ENCODE data around the gene ZNF33A.
"Not testable (repeated sequence)": the region's sequence is repeated elsewhere in the genome, so short reads cannot be mapped to it uniquely, and the experiment has no call there.

Gene ZNF33A

GRCh38 chr10:38047666-38048065, 37.2 kb downstream of the ZNF33A start:
- no peak for DNase-seq

- no peak for DNase-seq
Measured at GRCh38 chr10:38050212-38050611, 39.7 kb downstream of the ZNF33A start.

- no peak for DNase-seq
Measured at GRCh38 chr10:38054361-38054797, 43.9 kb downstream of the ZNF33A start.

DNA sequence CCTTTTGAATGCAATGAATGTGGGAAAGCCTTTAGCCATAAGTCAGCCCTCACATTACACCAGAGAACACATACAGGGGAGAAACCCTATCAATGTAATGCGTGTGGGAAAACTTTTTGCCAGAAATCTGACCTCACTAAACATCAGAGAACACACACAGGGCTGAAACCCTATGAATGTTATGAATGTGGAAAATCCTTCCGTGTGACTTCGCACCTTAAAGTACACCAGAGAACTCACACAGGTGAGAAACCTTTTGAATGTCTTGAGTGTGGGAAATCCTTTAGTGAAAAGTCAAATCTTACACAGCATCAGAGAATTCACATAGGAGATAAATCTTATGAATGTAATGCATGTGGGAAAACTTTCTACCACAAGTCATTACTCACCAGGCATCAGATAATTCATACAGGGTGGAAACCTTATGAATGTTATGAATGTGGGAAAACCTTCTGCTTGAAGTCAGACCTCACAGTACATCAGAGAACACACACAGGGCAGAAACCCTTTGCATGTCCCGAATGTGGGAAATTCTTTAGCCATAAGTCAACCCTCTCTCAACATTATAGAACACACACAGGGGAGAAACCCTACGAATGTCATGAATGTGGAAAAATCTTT, 44.9 kb downstream of the ZNF33A start:
- not testable (repeated sequence) for DNase-seq

DNA sequence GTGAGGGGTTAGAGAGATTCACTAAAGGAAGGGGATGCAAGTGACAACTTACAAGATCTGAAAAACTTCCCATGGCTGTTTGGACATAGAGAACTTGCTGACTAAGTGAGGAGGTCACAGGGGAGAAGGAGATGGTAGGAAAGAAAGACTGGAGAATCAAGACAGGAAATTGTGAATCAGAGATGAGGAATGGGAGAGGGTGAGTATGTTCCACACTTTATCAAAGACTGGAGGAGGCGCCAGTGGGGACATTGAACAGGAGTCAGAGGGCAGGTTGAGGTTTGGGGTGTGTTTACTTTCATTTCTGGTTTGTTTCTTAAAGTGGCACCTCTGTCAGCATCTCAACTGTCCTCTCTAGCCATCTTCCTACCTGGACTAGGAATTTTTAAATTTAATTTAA, 59.2 kb downstream of the ZNF33A start:
- DNase-seq: peak; percentile 23

GRCh38 chr10:38070501-38070900, 60.0 kb downstream of the ZNF33A start:
- DNase-seq: no peak

GRCh38 chr10:38072552-38072951, 62.1 kb downstream of the ZNF33A start:
- no peak for DNase-seq

DNA sequence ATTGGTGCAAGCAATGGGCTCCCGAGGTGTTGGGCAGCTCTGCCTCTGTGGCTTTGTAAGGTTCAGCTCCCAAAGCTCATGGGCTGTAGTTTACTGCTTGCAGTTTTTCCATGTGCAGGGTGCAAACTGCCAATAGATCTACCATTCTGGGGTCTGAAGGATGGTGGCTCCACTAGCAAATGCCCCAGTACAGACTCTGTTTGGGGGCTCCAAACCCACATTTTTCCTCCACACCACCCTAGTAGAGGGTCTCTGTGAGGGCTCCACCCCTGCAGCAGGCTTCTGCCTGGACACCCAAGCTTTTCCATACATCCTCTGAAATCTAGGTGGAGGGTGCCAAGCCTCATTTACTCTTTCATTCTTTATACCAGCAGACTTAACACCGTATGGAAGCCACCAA, 66.2 kb downstream of the ZNF33A start:
- no peak for DNase-seq

DNA sequence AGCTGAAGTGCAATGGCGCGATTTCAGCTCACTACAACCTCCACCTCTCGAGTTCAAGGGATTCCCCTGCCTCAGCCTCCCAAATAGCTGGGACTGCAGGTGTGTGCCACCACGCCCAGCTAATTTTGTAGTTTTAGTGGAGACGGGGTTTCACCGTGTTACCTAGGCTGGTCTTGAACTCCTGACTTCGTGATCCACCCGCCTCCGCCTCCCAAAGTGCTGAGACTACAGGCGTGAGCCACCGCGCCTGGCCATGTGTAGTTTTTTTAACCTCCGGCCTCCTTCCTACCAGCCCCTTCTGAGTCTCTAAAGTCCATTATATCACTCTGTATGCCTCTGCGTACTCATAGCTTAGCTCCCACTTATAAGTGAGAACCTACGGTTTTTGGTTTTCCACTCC, 82.8 kb downstream of the ZNF33A start:
- DNase-seq: not testable (repeated sequence)

DNA sequence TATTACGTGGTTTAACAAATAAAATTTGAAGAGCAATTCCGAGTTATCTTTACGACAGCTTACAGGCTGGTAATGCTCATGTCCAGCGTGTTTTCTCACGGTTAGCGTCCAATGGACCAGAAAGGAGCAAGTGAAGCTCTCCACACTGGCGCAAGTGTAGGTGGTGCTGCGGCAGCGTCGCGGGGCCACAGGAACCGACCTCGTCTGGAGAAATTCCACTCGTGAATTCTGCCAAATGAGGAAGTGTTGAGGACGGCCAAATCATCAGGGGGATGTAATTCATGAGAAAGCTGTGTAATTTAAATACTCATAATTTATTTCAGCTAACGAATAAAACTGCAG, 83.3 kb downstream of the ZNF33A start:
- DNase-seq: no peak

GRCh38 chr10:38094158-38094926, 83.9 kb downstream of the ZNF33A start, which contains the start of gene ZNF37A:
TSS of gene ZNF37A (plus strand) at chr10:38094337. CDS start at chr10:38096618, 2,281 bp downstream.
- DNase-seq: peak; percentile 63

- DNase-seq: no peak
Measured at GRCh38 chr10:38094927-38095574, 84.6 kb downstream of the ZNF33A start.

DNA sequence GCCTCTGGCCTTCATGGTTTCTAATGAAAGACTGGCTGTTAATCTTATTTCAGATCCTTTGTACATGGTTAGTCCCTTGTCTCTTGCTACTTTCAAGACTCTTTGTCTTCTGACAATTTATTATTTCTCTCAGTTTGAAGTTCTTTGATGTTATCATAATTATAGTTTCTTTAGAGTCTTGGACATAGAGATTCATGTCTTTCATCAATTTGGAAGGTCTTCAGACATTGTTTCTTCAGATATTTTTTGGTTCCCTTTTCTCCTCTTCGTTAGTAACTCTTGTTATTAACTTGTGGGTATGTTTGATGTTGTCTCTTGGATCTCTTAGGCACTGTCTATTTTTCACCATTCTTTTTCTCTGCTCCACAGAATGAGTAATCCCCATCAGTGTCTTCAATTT, 92.4 kb downstream of the ZNF33A start:
- no peak for DNase-seq

GRCh38 chr10:38103756-38104155, 93.3 kb downstream of the ZNF33A start:
- no peak for DNase-seq

- no peak for DNase-seq
Measured at GRCh38 chr10:38112159-38112558, 101.7 kb downstream of the ZNF33A start.

Data from 8988T (cell line).